ENCODE results near the gene ZFPM1. TPM values are rescaled to one million over a fixed set of nuclear protein-coding genes. Genes with fewer than 3 reads are reported as not detected.

Gene ZFPM1
- total RNA-seq, 3 donors from 2014 or later (not counting 1 experiment from before 2014, with no cell fraction given) = 56.3 to 71.0 (median 64.6) TPM

- Histone ChIP-seq H3K36me3 (ENCODE audit: control insufficient read depth, insufficient read depth, low read length) (peaks cover 38% of the 10 kb centered on the region), H3K4me1 (ENCODE audit: control insufficient read depth, insufficient read depth, low read length) (peaks cover 61% of the 10 kb centered on the region), H3K27me3 (ENCODE audit: control insufficient read depth, insufficient read depth, low read length) (no peaks in the 10 kb centered on the region), H3K27ac (ENCODE audit: low read length) (no peak overlapping the region), H3K4me3 (ENCODE audit: low read length) (no peak overlapping the region), H3K9me3 (ENCODE audit: control insufficient read depth, insufficient read depth, low read length) (no peaks in the 10 kb centered on the region)
- TF ChIP-seq, protein P1, sequence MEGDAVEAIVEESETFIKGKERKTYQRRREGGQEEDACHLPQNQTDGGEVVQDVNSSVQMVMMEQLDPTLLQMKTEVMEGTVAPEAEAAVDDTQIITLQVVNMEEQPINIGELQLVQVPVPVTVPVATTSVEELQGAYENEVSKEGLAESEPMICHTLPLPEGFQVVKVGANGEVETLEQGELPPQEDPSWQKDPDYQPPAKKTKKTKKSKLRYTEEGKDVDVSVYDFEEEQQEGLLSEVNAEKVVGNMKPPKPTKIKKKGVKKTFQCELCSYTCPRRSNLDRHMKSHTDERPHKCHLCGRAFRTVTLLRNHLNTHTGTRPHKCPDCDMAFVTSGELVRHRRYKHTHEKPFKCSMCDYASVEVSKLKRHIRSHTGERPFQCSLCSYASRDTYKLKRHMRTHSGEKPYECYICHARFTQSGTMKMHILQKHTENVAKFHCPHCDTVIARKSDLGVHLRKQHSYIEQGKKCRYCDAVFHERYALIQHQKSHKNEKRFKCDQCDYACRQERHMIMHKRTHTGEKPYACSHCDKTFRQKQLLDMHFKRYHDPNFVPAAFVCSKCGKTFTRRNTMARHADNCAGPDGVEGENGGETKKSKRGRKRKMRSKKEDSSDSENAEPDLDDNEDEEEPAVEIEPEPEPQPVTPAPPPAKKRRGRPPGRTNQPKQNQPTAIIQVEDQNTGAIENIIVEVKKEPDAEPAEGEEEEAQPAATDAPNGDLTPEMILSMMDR (IDR thresholded peaks at IDR 0.05) = peak; percentile 90
- peaks cover 8 to 45% of the 10 kb centered on the region in 2 donors for H3K4me1 Mint-ChIP-seq
- peak overlapping the region in 1 of 2 donors; percentile 78 for H3K27ac Mint-ChIP-seq
- H3K9me3 Mint-ChIP-seq = no peaks in the 10 kb centered on the region
- no peak overlapping the region for H3K4me3 Mint-ChIP-seq
- intact Hi-C loops (cut with micrococcal nuclease) = loop anchor here (1.0 kb wide), 1 partner anchor 84 kb away; no protein-coding TSS in a partner anchor
- ATAC-seq (peak; percentile 69 to 77 (median 76)), DNase-seq (peak; percentile 69 to 78)
- no peaks in the 10 kb centered on the region for H3K27me3 Mint-ChIP-seq (ENCODE audit: low read depth in 2 of 2)
- WGBS (ENCODE audit: insufficient coverage) = 43% methylated on average over 31 of the region's 32 CpGs
- H3K36me3 Mint-ChIP-seq = no peaks in the 10 kb centered on the region
These were observed 74.3 kb downstream of the ZFPM1 start for GRCh38 chr16:88527186-88527936.

- Histone ChIP-seq H3K27ac (ENCODE audit: low read length) (no peak overlapping the region), H3K27me3 (ENCODE audit: control insufficient read depth, insufficient read depth, low read length) (no peaks in the 10 kb centered on the region), H3K4me1 (ENCODE audit: control insufficient read depth, insufficient read depth, low read length) (peaks cover 68% of the 10 kb centered on the region), H3K4me3 (ENCODE audit: low read length) (no peak overlapping the region), H3K36me3 (ENCODE audit: control insufficient read depth, insufficient read depth, low read length) (peaks cover 38% of the 10 kb centered on the region), H3K9me3 (ENCODE audit: control insufficient read depth, insufficient read depth, low read length) (no peaks in the 10 kb centered on the region)
- TF ChIP-seq, protein P1 (IDR thresholded peaks at IDR 0.05) = no peak
- H3K27me3 Mint-ChIP-seq (ENCODE audit: low read depth in 2 of 2) = no peaks in the 10 kb centered on the region
- H3K9me3 Mint-ChIP-seq = no peaks in the 10 kb centered on the region
- no peak overlapping the region for H3K27ac Mint-ChIP-seq
- peaks cover 8 to 45% of the 10 kb centered on the region in 2 donors for H3K4me1 Mint-ChIP-seq
- ATAC-seq (no peak), DNase-seq (no peak)
- H3K36me3 Mint-ChIP-seq = no peaks in the 10 kb centered on the region
- H3K4me3 Mint-ChIP-seq = no peak overlapping the region
- intact Hi-C loops (cut with micrococcal nuclease) = loop anchor here (1.0 kb wide), 1 partner anchor 85 kb away; no protein-coding TSS in a partner anchor
- 87% methylated on average over 30 of the region's 30 CpGs for WGBS (ENCODE audit: insufficient coverage)
These were observed 75.1 kb downstream of the ZFPM1 start for GRCh38 chr16:88527937-88528743.

- ATAC-seq (no peak), DNase-seq (no peak)
- TF ChIP-seq, protein P1 (IDR thresholded peaks at IDR 0.05) = no peak
- no peak overlapping the region for H3K27ac ChIP-seq (ENCODE audit: low read length)
- H3K36me3 ChIP-seq (ENCODE audit: control insufficient read depth, insufficient read depth, low read length) = peaks cover 38% of the 10 kb centered on the region
- intact Hi-C loops (cut with micrococcal nuclease) = no loop called here
- peaks cover 64% of the 10 kb centered on the region for H3K4me1 ChIP-seq (ENCODE audit: control insufficient read depth, insufficient read depth, low read length)
- no peaks in the 10 kb centered on the region for H3K27me3 ChIP-seq (ENCODE audit: control insufficient read depth, insufficient read depth, low read length)
- Mint-ChIP-seq H3K27ac (peak overlapping the region; percentile 15 to 79), H3K4me3 (no peak overlapping the region), H3K27me3 (ENCODE audit: low read depth in 2 of 2) (no peaks in the 10 kb centered on the region), H3K36me3 (no peaks in the 10 kb centered on the region), H3K4me1 (peaks cover 8 to 45% of the 10 kb centered on the region in 2 donors), H3K9me3 (no peaks in the 10 kb centered on the region)
- H3K9me3 ChIP-seq (ENCODE audit: control insufficient read depth, insufficient read depth, low read length) = no peaks in the 10 kb centered on the region
- 91% methylated on average over 22 of the region's 22 CpGs for WGBS (ENCODE audit: insufficient coverage)
- no peak overlapping the region for H3K4me3 ChIP-seq (ENCODE audit: low read length)
These were observed 75.8 kb downstream of the ZFPM1 start for GRCh38 chr16:88528902-88529318.

Data from natural killer cell (primary cell).